OCI-LY7 (cell line): ENCODE data around the gene GNB5. TPM values are rescaled to one million over a fixed set of nuclear protein-coding genes. Genes with fewer than 3 reads are reported as not detected.

Experiments
- BruUV-seq: library from RNA; stranded (reverse); fragments of 400-500 nt; replicated peaks from 2 replicates; lab custom pipeline; 2021; lab: Mats Ljungman, UMichigan
- CTCF ChIA-PET: fragments of 300-600 bp; sonication (Branson Sonifier 250); formaldehyde crosslinking; loops from one replicate; lab custom pipeline; 2022; ENCODE audit warnings: antibody characterized with exemption; ENCODE audit not compliant: unreplicated experiment; lab: Charles Lee
- POLR2A ChIA-PET: fragments of 300-600 bp; sonication (Branson Sonifier 250); formaldehyde crosslinking; loops from one replicate; lab custom pipeline; 2022; ENCODE audit warnings: antibody characterized with exemption; lab: Charles Lee
- DNase-seq: peaks from one replicate; pipeline ENCODE4 v3.0.0-alpha.2; 2015; ENCODE audit warnings: low spot score
- H2AFZ ChIP-seq: fragments of 200-600 bp; sonication (generic), shearing (Covaris generic); 2 replicates; pipeline ENCODE4 v1.6.1; 2014; ENCODE audit warnings: mild to moderate bottlenecking, antibody characterized with exemption, low read length, moderate library complexity
- H3K27ac ChIP-seq: fragments of 200-600 bp; sonication (generic); 2 replicates; pipeline ENCODE4 v1.5.1; 2014; ENCODE audit warnings: mixed run types, low read depth, mild to moderate bottlenecking, moderate library complexity, low read length, inconsistent platforms; ENCODE audit not compliant: poor library complexity, severe bottlenecking
- H3K36me3 ChIP-seq: fragments of 200-600 bp; sonication (generic); 2 replicates; pipeline ENCODE4 v1.6.1; 2014; ENCODE audit warnings: mild to moderate bottlenecking, antibody characterized with exemption, low read length, moderate library complexity, mixed read lengths; ENCODE audit not compliant: insufficient read depth
- H3K4me1 ChIP-seq: fragments of 200-600 bp; sonication (generic); 2 replicates; pipeline ENCODE4 v1.5.1; 2014; ENCODE audit warnings: mild to moderate bottlenecking, low read length; ENCODE audit not compliant: insufficient read depth, poor library complexity, severe bottlenecking
- H3K4me2 ChIP-seq: fragments of 200-600 bp; sonication (generic); 2 replicates; pipeline ENCODE4 v1.6.1; 2014; ENCODE audit warnings: mild to moderate bottlenecking, low read length
- H3K4me3 ChIP-seq: fragments of 200-600 bp; sonication (generic); 2 replicates; pipeline ENCODE4 v1.5.1; 2014; ENCODE audit warnings: mild to moderate bottlenecking, low read depth, low read length; ENCODE audit not compliant: poor library complexity, severe bottlenecking
- H3K79me2 ChIP-seq: fragments of 200-600 bp; sonication (generic); 2 replicates; pipeline ENCODE4 v1.6.1; 2016; ENCODE audit warnings: low read depth, mild to moderate bottlenecking, low read length, moderate library complexity, mixed read lengths; ENCODE audit not compliant: insufficient read depth
- H3K9me2 ChIP-seq: fragments of 200-600 bp; sonication (generic); 2 replicates; pipeline ENCODE4 v1.6.1; 2016; ENCODE audit warnings: mild to moderate bottlenecking, low read length, mixed read lengths; ENCODE audit not compliant: insufficient read depth
- H3K9me3 ChIP-seq: fragments of 200-600 bp; sonication (generic); 2 replicates; pipeline ENCODE4 v1.6.1; 2014; ENCODE audit warnings: mild to moderate bottlenecking, mixed run types, low read length, mixed read lengths
- H4K20me1 ChIP-seq: fragments of 200-600 bp; sonication (generic); 2 replicates; pipeline ENCODE4 v1.6.1; 2014; ENCODE audit warnings: mild to moderate bottlenecking, antibody characterized with exemption, low read length, moderate library complexity, mixed read lengths; ENCODE audit not compliant: insufficient read depth
- CTCF ChIP-seq: fragments of 200-600 bp; sonication (generic); conservative IDR thresholded peaks from 2 replicates; pipeline ENCODE4 v1.5.1; 2014; ENCODE audit warnings: mild to moderate bottlenecking, antibody characterized with exemption, low read length, moderate library complexity, mixed read lengths
- EZH2phosphoT487 ChIP-seq: fragments of 200-600 bp; sonication (generic); IDR thresholded peaks from 2 replicates; pipeline ENCODE4 v1.6.1; 2018; ENCODE audit warnings: low read depth, borderline replicate concordance, mild to moderate bottlenecking, mixed run types, antibody characterized with exemption, low read length, moderate library complexity, mixed read lengths
- intact Hi-C: fragments of 100-400 bp; cut with micrococcal nuclease; formaldehyde crosslinking; loops from one replicate; pipeline ENCODE4 v1.10.0; 2022; ENCODE audit not compliant: unreplicated experiment
- total RNA-seq, 2 experiments: library from RNA; depleted of rRNA in 1 of 2; stranded (reverse); fragments of >200 nt in 1 of 2; shearing (Covaris generic) in 1 of 2; gene quantifications; 2 replicates each; pipeline ENCODE4 v1.2.3, GENCODE V29; 2014 to 2022

The GNB5 gene
- total RNA-seq, 2 experiments from 2014 or later = 49.0 to 53.9 TPM

GRCh38 chr15:52193321-52193720 is 2.1 kb upstream of the GNB5 start:
- intact Hi-C loops = no loop called here
- DNase-seq = no peak
- no peak overlapping the region for H3K4me2 ChIP-seq
- no peaks in the 10 kb centered on the region for H3K9me2 ChIP-seq
- ChIA-PET POLR2A (interaction anchor here (1.6 to 1.7 kb wide), 2 partner anchors 9 to 23 kb away, joined by 3 to 6 read pairs; no protein-coding TSS in a partner anchor), CTCF (no interaction called here)
- H3K36me3 ChIP-seq = no peaks in the 10 kb centered on the region
- TF ChIP-seq EZH2phosphoT487 (no peak), CTCF (no peak)
- H2AFZ ChIP-seq = no peak overlapping the region
- H3K4me1 ChIP-seq = no peaks in the 10 kb centered on the region
- no peaks in the 10 kb centered on the region for H3K79me2 ChIP-seq
- BruUV-seq = no TSS peak
- no peak overlapping the region for H3K4me3 ChIP-seq
- H4K20me1 ChIP-seq = no peaks in the 10 kb centered on the region
- no peak overlapping the region for H3K27ac ChIP-seq
- no peaks in the 10 kb centered on the region for H3K9me3 ChIP-seq

GRCh38 chr15:52186651-52187486 is 4.3 kb downstream of the GNB5 start:
- ChIA-PET CTCF (interaction anchor here (0.9 kb wide), 1 partner anchor 30 kb away, joined by 4 read pairs; no protein-coding TSS in a partner anchor), POLR2A (interaction anchor here (0.5 to 1.3 kb wide), 4 partner anchors 9 to 377 kb away, joined by 3 to 4 read pairs (median 3); no protein-coding TSS in a partner anchor)
- Histone ChIP-seq H3K27ac (no peak overlapping the region), H2AFZ (no peak overlapping the region), H3K79me2 (no peaks in the 10 kb centered on the region), H3K9me2 (no peaks in the 10 kb centered on the region), H3K4me1 (peaks cover 21% of the 10 kb centered on the region), H3K4me2 (no peak overlapping the region), H3K4me3 (no peak overlapping the region), H3K36me3 (no peaks in the 10 kb centered on the region), H3K9me3 (no peaks in the 10 kb centered on the region), H4K20me1 (no peaks in the 10 kb centered on the region)
- no peak for DNase-seq
- no TSS peak for BruUV-seq
- TF ChIP-seq EZH2phosphoT487 = no peak
- no peak for TF ChIP-seq CTCF
- intact Hi-C loops = no loop called here
